ENCODE results near the gene KBTBD2. TPM values are rescaled to one million over a fixed set of nuclear protein-coding genes. Genes with fewer than 3 reads are reported as not detected.

KBTBD2 gene
- total RNA-seq, 2 donors from 2014 or later, result 13.5 to 14.8 TPM

- TF ChIP-seq CTCF (IDR thresholded peaks at IDR 0.05) (no peak), POLR2A (IDR thresholded peaks at IDR 0.05) (no peak)
- DNase-seq (no peak), ATAC-seq (no peak)
- H3K27ac ChIP-seq, result peak overlapping the region in 1 of 4 donors; percentile 96
- no peak overlapping the region for H3K4me3 ChIP-seq
- H3K9me3 ChIP-seq, result no peaks in the 10 kb centered on the region
- no peaks in the 10 kb centered on the region for H3K27me3 ChIP-seq
- H3K4me1 ChIP-seq, result peaks cover 20% of the 10 kb centered on the region
- WGBS, 2 donors, result 59 to 64% methylated on average over 4 of the region's 4 CpGs
- H3K36me3 ChIP-seq (replicated peaks in 1 of 2; ENCODE audit: insufficient read depth in 1 of 2, low read depth in 2 of 2), result no peaks in the 10 kb centered on the region
- intact Hi-C loops (cut with DNase I), result no loop called here
Observed at GRCh38 chr7:32894171-32894570, 2.6 kb upstream of the KBTBD2 start.

- Histone ChIP-seq H3K9me3 (no peaks in the 10 kb centered on the region), H3K4me1 (peaks cover 24% of the 10 kb centered on the region), H3K36me3 (replicated peaks in 1 of 2; ENCODE audit: insufficient read depth in 1 of 2, low read depth in 2 of 2) (no peaks in the 10 kb centered on the region), H3K27ac (peak overlapping the region in 2 of 4 donors; percentile 95 to 96), H3K27me3 (no peaks in the 10 kb centered on the region), H3K4me3 (no peak overlapping the region)
- ATAC-seq, result no peak
- DNase-seq, result no peak
- intact Hi-C loops (cut with DNase I), result no loop called here
- 79 to 81% methylated on average over 3 of the region's 3 CpGs for WGBS, 2 donors
- TF ChIP-seq CTCF (IDR thresholded peaks at IDR 0.05) (no peak), POLR2A (IDR thresholded peaks at IDR 0.05) (no peak)
Observed at GRCh38 chr7:32893722-32894121, 2.2 kb upstream of the KBTBD2 start.

- intact Hi-C loops (cut with DNase I), result no loop called here
Observed at GRCh38 chr7:32893207-32893524, 1.6 kb upstream of the KBTBD2 start.

GRCh38 chr7:32892521-32893206 is 1.1 kb upstream of the KBTBD2 start:
- Histone ChIP-seq H3K27me3 (no peaks in the 10 kb centered on the region), H3K27ac (peak overlapping the region; percentile 90 to 97 (median 96)), H3K36me3 (replicated peaks in 1 of 2; ENCODE audit: insufficient read depth in 1 of 2, low read depth in 2 of 2) (no peaks in the 10 kb centered on the region), H3K4me1 (peaks cover 35% of the 10 kb centered on the region), H3K9me3 (no peaks in the 10 kb centered on the region), H3K4me3 (peak overlapping the region; percentile 39 to 40)
- 0 to 4% methylated on average over 10 to 22 of the region's 22 CpGs for WGBS, 2 donors
- no peak for ATAC-seq
- intact Hi-C loops (cut with DNase I), result no loop called here
- peak; percentile 28 to 43 (median 38) for DNase-seq
- TF ChIP-seq CTCF (IDR thresholded peaks at IDR 0.05) (no peak), POLR2A (IDR thresholded peaks at IDR 0.05) (no peak)

More at GRCh38 chr7:32893207-32893524, 1.6 kb upstream of the KBTBD2 start:
- ATAC-seq (no peak), DNase-seq (no peak)
- Histone ChIP-seq H3K9me3 (no peaks in the 10 kb centered on the region), H3K4me3 (no peak overlapping the region), H3K27ac (peak overlapping the region; percentile 90 to 97 (median 96)), H3K36me3 (replicated peaks in 1 of 2; ENCODE audit: insufficient read depth in 1 of 2, low read depth in 2 of 2) (no peaks in the 10 kb centered on the region), H3K27me3 (no peaks in the 10 kb centered on the region), H3K4me1 (peaks cover 30% of the 10 kb centered on the region)
- no peak for TF ChIP-seq CTCF (IDR thresholded peaks at IDR 0.05)
- TF ChIP-seq POLR2A (IDR thresholded peaks at IDR 0.05), result no peak
- WGBS, 2 donors, result 79 to 83% methylated on average over 4 of the region's 4 CpGs
